Activated CD8-positive, alpha-beta T cell treated with anti-CD3 and anti-CD28 coated beads for 36 hours (primary cell): ENCODE data around the gene PTOV1. TPM values are rescaled to one million over a fixed set of nuclear protein-coding genes. Genes with fewer than 3 reads are reported as not detected.
A peak's percentile ranks its signal among the peaks of the same experiment; 100 is the strongest.

Source experiments
- ATAC-seq: fragments of 200-7000 bp; cut with Tn5 transposase; one replicate; pipeline ENCODE4 v1.10.0; 2021; ENCODE audit warnings: mild to moderate bottlenecking, moderate library complexity
- CTCF ChIA-PET: fragments of 350-600 bp; sonication (Branson Sonifier 250); formaldehyde crosslinking; loops from one replicate; lab custom pipeline; 2021; ENCODE audit warnings: antibody characterized with exemption; lab: Charles Lee
- POLR2A ChIA-PET: fragments of 350-600 bp; sonication (Branson Sonifier 250); formaldehyde crosslinking; loops from one replicate; lab custom pipeline; 2021; ENCODE audit warnings: antibody characterized with exemption; lab: Charles Lee
- DNase-seq: peaks from one replicate; pipeline ENCODE4 v3.0.0-alpha.2; 2020
- H3K27ac Mint-ChIP-seq: one replicate; pipeline ENCODE4 v1.8.0; 2021; ENCODE audit warnings: mild to moderate bottlenecking, mixed read lengths
- H3K27me3 Mint-ChIP-seq: one replicate; pipeline ENCODE4 v1.8.0; 2021; ENCODE audit warnings: mixed read lengths
- H3K36me3 Mint-ChIP-seq: one replicate; pipeline ENCODE4 v1.8.0; 2021; ENCODE audit warnings: low read depth, mixed read lengths
- H3K4me1 Mint-ChIP-seq: one replicate; pipeline ENCODE4 v1.8.0; 2021; ENCODE audit warnings: low read depth, mixed read lengths
- H3K4me3 Mint-ChIP-seq: one replicate; pipeline ENCODE4 v1.8.0; 2021; ENCODE audit warnings: mild to moderate bottlenecking, moderate library complexity, mixed read lengths
- H3K9me3 Mint-ChIP-seq: one replicate; pipeline ENCODE4 v1.8.0; 2021; ENCODE audit warnings: mixed read lengths
- intact Hi-C: fragments of 100-400 bp; cut with micrococcal nuclease; formaldehyde crosslinking; loops from one replicate; pipeline ENCODE4 v1.10.0; 2022
- total RNA-seq, 2 experiments: library from RNA; stranded (reverse); gene quantifications; one replicate each; pipeline ENCODE4 v1.2.3, GENCODE V29; 2021
- TF ChIP-seq, protein P1 (sequence below): fragments of 200-600 bp; IDR thresholded peaks from one replicate; pipeline ENCODE4 v1.8.0; 2022; ENCODE audit warnings: antibody characterized with exemption, mild to moderate bottlenecking

Gene PTOV1
- total RNA-seq, 2 experiments from 2014 or later, result 87.4 to 88.5 TPM

GRCh38 chr19:49896863-49897621 lies 46.1 kb downstream of the PTOV1 start, which contains the start of gene IL4I1:
Gene IL4I1 (minus strand): TSS chr19:49896887. CDS start chr19:49896160, 727 bp downstream.
- peaks cover 60% of the 10 kb centered on the region for H3K4me1 Mint-ChIP-seq
- TF ChIP-seq, protein P1, sequence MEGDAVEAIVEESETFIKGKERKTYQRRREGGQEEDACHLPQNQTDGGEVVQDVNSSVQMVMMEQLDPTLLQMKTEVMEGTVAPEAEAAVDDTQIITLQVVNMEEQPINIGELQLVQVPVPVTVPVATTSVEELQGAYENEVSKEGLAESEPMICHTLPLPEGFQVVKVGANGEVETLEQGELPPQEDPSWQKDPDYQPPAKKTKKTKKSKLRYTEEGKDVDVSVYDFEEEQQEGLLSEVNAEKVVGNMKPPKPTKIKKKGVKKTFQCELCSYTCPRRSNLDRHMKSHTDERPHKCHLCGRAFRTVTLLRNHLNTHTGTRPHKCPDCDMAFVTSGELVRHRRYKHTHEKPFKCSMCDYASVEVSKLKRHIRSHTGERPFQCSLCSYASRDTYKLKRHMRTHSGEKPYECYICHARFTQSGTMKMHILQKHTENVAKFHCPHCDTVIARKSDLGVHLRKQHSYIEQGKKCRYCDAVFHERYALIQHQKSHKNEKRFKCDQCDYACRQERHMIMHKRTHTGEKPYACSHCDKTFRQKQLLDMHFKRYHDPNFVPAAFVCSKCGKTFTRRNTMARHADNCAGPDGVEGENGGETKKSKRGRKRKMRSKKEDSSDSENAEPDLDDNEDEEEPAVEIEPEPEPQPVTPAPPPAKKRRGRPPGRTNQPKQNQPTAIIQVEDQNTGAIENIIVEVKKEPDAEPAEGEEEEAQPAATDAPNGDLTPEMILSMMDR, result no peak
- CTCF ChIA-PET, result interaction anchor here (1.0 to 2.7 kb wide), 3 partner anchors 8 to 17 kb away, joined by 3 to 7 read pairs (median 4); no protein-coding TSS in a partner anchor
- peak within 1 kb of the TSS; percentile 96 for H3K27ac Mint-ChIP-seq
- no peaks in the 10 kb centered on the region for H3K27me3 Mint-ChIP-seq
- intact Hi-C loops, result loop anchor here (5.0 kb wide), 1 partner anchor 35 kb away; no protein-coding TSS in a partner anchor
- H3K9me3 Mint-ChIP-seq, result no peaks in the 10 kb centered on the region
- peak within 1 kb of the TSS; percentile 75 for H3K4me3 Mint-ChIP-seq
- POLR2A ChIA-PET, result interaction anchor here (0.8 to 8.9 kb wide), 6 partner anchors 11 to 128 kb away, joined by 3 to 59 read pairs (median 6); partner anchors contain the start of genes AKT1S1, ATF5, NUP62 and TBC1D17
- ATAC-seq, result peak; percentile 68
- peak; percentile 89 for DNase-seq
- H3K36me3 Mint-ChIP-seq, result no peaks in the 10 kb centered on the region

DNA sequence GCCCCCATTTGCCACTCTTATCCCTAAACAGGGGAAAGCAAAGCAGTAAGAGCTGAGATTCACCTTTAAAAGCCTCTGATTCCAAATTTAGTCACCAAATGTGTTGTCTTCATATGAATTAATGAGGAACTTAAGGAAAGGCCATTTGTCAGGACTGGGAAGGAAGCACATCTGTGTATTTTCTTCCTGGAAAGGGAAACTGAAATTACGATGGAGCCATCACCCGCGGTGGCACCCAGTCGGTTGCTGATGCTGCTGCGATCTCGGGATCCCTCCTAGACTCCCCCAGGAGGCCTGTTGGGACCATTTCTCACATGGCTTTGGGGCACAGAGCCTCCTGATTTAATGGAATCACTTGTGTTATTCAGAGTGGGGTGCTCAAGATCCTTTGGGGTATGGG lies 53.2 kb downstream of the PTOV1 start:
- no peaks in the 10 kb centered on the region for H3K27me3 Mint-ChIP-seq
- H3K4me1 Mint-ChIP-seq, result peaks cover 50% of the 10 kb centered on the region
- peak overlapping the region; percentile 55 for H3K27ac Mint-ChIP-seq
- no peaks in the 10 kb centered on the region for H3K9me3 Mint-ChIP-seq
- ChIA-PET POLR2A (interaction anchor here (1.2 to 1.9 kb wide), 2 partner anchors 9 to 16 kb away, joined by 5 to 6 read pairs; no protein-coding TSS in a partner anchor), CTCF (interaction anchor here (1.9 kb wide), 1 partner anchor 13 kb away, joined by 10 read pairs; no protein-coding TSS in a partner anchor)
- no peak for ATAC-seq
- H3K4me3 Mint-ChIP-seq, result peak overlapping the region; percentile 12
- peaks cover 30% of the 10 kb centered on the region for H3K36me3 Mint-ChIP-seq
- no peak for DNase-seq
- intact Hi-C loops, result no loop called here
- TF ChIP-seq, protein P1, result no peak

DNA sequence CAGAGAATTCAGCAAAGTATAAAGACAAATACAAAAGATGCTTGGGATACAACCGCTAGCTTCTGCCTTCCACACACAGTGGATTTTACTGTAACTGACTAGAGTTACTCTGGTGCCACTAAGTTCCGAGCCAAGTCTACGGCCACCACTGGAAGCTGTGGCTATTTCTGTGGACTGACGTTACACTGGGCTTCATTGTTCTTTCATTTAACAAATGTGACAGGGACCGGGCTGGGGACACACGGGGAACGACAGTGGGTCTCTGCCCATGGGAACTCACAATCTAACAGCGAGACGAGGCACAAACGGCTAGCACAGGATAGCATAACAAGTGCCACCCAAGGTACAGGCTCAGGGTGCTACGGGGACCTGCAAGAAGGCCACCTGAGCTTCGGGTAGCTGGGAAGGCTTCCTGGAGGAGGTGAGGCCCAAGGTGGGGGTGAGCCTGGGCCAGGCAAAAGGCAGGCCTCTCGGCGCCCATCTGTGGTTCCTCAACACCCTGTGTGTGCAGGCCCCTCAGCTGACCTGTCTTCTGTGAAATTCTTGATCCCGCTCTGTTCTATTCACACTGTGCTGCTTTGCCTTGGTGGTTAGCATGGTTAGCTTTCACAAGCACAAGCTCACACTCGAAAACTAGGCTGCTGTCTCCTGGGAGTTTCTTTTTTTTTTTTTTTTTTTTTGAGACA lies 56.1 kb downstream of the PTOV1 start:
- CTCF ChIA-PET, result no interaction called here
- TF ChIP-seq, protein P1, result no peak
- intact Hi-C loops, result no loop called here
- POLR2A ChIA-PET, result interaction anchor here (1.0 to 13.2 kb wide), 4 partner anchors 9 to 19 kb away, joined by 3 to 167 read pairs (median 31); partner anchors contain the start of genes ATF5, IL4I1 and NUP62
- no peak overlapping the region for H3K4me3 Mint-ChIP-seq
- ATAC-seq (no peak), DNase-seq (no peak)
- H3K36me3 Mint-ChIP-seq, result peaks cover 48% of the 10 kb centered on the region
- H3K4me1 Mint-ChIP-seq, result peaks cover 56% of the 10 kb centered on the region
- H3K9me3 Mint-ChIP-seq, result no peaks in the 10 kb centered on the region
- H3K27ac Mint-ChIP-seq, result peak overlapping the region; percentile 78
- H3K27me3 Mint-ChIP-seq, result no peaks in the 10 kb centered on the region

- ATAC-seq, result peak; percentile 21
- no peaks in the 10 kb centered on the region for H3K27me3 Mint-ChIP-seq
- TF ChIP-seq, protein P1, result no peak
- peaks cover 55% of the 10 kb centered on the region for H3K36me3 Mint-ChIP-seq
- peak; percentile 61 for DNase-seq
- peaks cover 64% of the 10 kb centered on the region for H3K4me1 Mint-ChIP-seq
- intact Hi-C loops, result no loop called here
- peak overlapping the region; percentile 78 for H3K27ac Mint-ChIP-seq
- ChIA-PET POLR2A (interaction anchor here (1.0 to 13.2 kb wide), 3 partner anchors 10 to 18 kb away, joined by 3 to 167 read pairs (median 59); partner anchors contain the start of genes ATF5, IL4I1 and NUP62), CTCF (no interaction called here)
- no peak overlapping the region for H3K4me3 Mint-ChIP-seq
- no peaks in the 10 kb centered on the region for H3K9me3 Mint-ChIP-seq
Measured at GRCh38 chr19:49907745-49908446, 56.9 kb downstream of the PTOV1 start.
